MM.1S (cell line): ENCODE results near the gene LRIG2.

Source experiments
- EZH2 ChIP-seq: fragments of 300-600 bp; sonication (generic); optimal IDR thresholded peaks from 2 replicates; pipeline ENCODE3; 2017; ENCODE audit warnings: low read depth, mild to moderate bottlenecking, antibody characterized with exemption, low read length, mixed read lengths
- TF ChIP-seq, protein P1 (sequence below): fragments of 300-600 bp; sonication (generic); IDR thresholded peaks from 2 replicates; pipeline ENCODE4 v1.5.1; 2016; ENCODE audit warnings: antibody characterized with exemption, low read length, mixed read lengths

GRCh38 chr1:113096493-113096892 lies 23.5 kb downstream of the LRIG2 start:
- TF ChIP-seq, protein P1, sequence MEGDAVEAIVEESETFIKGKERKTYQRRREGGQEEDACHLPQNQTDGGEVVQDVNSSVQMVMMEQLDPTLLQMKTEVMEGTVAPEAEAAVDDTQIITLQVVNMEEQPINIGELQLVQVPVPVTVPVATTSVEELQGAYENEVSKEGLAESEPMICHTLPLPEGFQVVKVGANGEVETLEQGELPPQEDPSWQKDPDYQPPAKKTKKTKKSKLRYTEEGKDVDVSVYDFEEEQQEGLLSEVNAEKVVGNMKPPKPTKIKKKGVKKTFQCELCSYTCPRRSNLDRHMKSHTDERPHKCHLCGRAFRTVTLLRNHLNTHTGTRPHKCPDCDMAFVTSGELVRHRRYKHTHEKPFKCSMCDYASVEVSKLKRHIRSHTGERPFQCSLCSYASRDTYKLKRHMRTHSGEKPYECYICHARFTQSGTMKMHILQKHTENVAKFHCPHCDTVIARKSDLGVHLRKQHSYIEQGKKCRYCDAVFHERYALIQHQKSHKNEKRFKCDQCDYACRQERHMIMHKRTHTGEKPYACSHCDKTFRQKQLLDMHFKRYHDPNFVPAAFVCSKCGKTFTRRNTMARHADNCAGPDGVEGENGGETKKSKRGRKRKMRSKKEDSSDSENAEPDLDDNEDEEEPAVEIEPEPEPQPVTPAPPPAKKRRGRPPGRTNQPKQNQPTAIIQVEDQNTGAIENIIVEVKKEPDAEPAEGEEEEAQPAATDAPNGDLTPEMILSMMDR = no peak
- TF ChIP-seq EZH2 = no peak
